SK-N-SH treated with all-trans-retinoic acid at 6 μM for 48 hours (cell line): ENCODE results near the gene DEAF1.

Source experiments
- ATAC-seq: fragments of 200-7000 bp; cut with Tn5 transposase; 3 replicates; pipeline ENCODE4 v1.9.1; 2020; ENCODE audit warnings: mild to moderate bottlenecking, moderate library complexity
- ARNTL ChIP-seq: fragments of 450-650 bp; formaldehyde crosslinking; IDR thresholded peaks from 2 replicates; pipeline ENCODE4 v1.5.0; 2020; ENCODE audit warnings: low read depth, mild to moderate bottlenecking, moderate library complexity, borderline replicate concordance
- BACH2 ChIP-seq: fragments of 250-450 bp; sonication (Bioruptor Pico); IDR thresholded peaks from 2 replicates; pipeline ENCODE4 v1.9.0; 2021; ENCODE audit warnings: mild to moderate bottlenecking, borderline replicate concordance
- CREB5 ChIP-seq: fragments of 250-450 bp; sonication (Bioruptor Pico); IDR thresholded peaks from 2 replicates; pipeline ENCODE4 v1.5.1; 2020; ENCODE audit warnings: low read depth, mild to moderate bottlenecking, moderate library complexity
- CSDC2 ChIP-seq: fragments of 250-450 bp; sonication (Bioruptor Pico); IDR thresholded peaks from 2 replicates; pipeline ENCODE4 v1.5.0; 2020; ENCODE audit warnings: mild to moderate bottlenecking, moderate library complexity
- ESRRG ChIP-seq: fragments of 250-450 bp; sonication (Bioruptor Pico); IDR thresholded peaks from 2 replicates; pipeline ENCODE4 v1.6.1; 2021; ENCODE audit warnings: mild to moderate bottlenecking
- ISL1 ChIP-seq: fragments of 250-450 bp; sonication (Bioruptor Pico); IDR thresholded peaks from 2 replicates; pipeline ENCODE4 v2.1.2; 2022; ENCODE audit warnings: mild to moderate bottlenecking, moderate library complexity
- OSR1 ChIP-seq: fragments of 250-450 bp; sonication (Bioruptor Pico); IDR thresholded peaks from 2 replicates; pipeline ENCODE4 v1.8.0; 2022; ENCODE audit warnings: moderate library complexity, mild to moderate bottlenecking, inconsistent platforms
- PPARA ChIP-seq: fragments of 250-450 bp; sonication (Bioruptor Pico); IDR thresholded peaks from 2 replicates; pipeline ENCODE4 v1.5.0; 2020; ENCODE audit warnings: mild to moderate bottlenecking, borderline replicate concordance
- RARB ChIP-seq: fragments of 250-450 bp; sonication (Bioruptor Pico); IDR thresholded peaks from 2 replicates; pipeline ENCODE4 v1.8.0; 2021; ENCODE audit warnings: mild to moderate bottlenecking, moderate library complexity
- SNAI2 ChIP-seq: fragments of 250-450 bp; sonication (Bioruptor Pico); IDR thresholded peaks from 2 replicates; pipeline ENCODE4 v1.5.0; 2020; ENCODE audit warnings: mild to moderate bottlenecking, moderate library complexity
- TCF4 ChIP-seq: fragments of 250-450 bp; sonication (Bioruptor Pico); IDR thresholded peaks from 2 replicates; pipeline ENCODE4 v1.8.0; 2021; ENCODE audit warnings: mild to moderate bottlenecking, moderate library complexity, borderline replicate concordance
- TOX ChIP-seq: fragments of 250-450 bp; sonication (Bioruptor Pico); IDR thresholded peaks from 2 replicates; pipeline ENCODE4 v1.8.0; 2021; ENCODE audit warnings: mild to moderate bottlenecking, moderate library complexity, borderline replicate concordance
- TSHZ2 ChIP-seq: fragments of 250-450 bp; sonication (Bioruptor Pico); IDR thresholded peaks from 2 replicates; pipeline ENCODE4 v1.5.0; 2020; ENCODE audit warnings: mild to moderate bottlenecking, moderate library complexity
- ZC3H10 ChIP-seq: fragments of 250-450 bp; sonication (Bioruptor Pico); IDR thresholded peaks from 2 replicates; pipeline ENCODE4 v1.5.1; 2021; ENCODE audit warnings: mild to moderate bottlenecking, moderate library complexity
- ZFP3 ChIP-seq: fragments of 250-450 bp; sonication (Bioruptor Pico); IDR thresholded peaks from 2 replicates; pipeline ENCODE4 v1.5.0; 2020; ENCODE audit warnings: mild to moderate bottlenecking, moderate library complexity
- ZFP30 ChIP-seq: fragments of 450-650 bp; formaldehyde crosslinking; IDR thresholded peaks from 2 replicates; pipeline ENCODE4 v1.5.0; 2022; ENCODE audit warnings: mild to moderate bottlenecking, moderate library complexity
- ZNF565 ChIP-seq: fragments of 450-650 bp; formaldehyde crosslinking; conservative IDR thresholded peaks from 2 replicates; pipeline ENCODE4 v1.5.0; 2020; ENCODE audit warnings: low read depth, mild to moderate bottlenecking, moderate library complexity
- ZNF8 ChIP-seq: fragments of 450-650 bp; formaldehyde crosslinking; IDR thresholded peaks from 2 replicates; pipeline ENCODE4 v1.5.0; 2020; ENCODE audit warnings: mild to moderate bottlenecking, moderate library complexity
- TF ChIP-seq, protein P1 (sequence below): fragments of 250-450 bp; sonication (Bioruptor Pico); IDR thresholded peaks from 2 replicates; pipeline ENCODE4 v1.5.1; 2021; ENCODE audit warnings: mild to moderate bottlenecking, moderate library complexity
- TF ChIP-seq, protein P2 (sequence below): fragments of 250-450 bp; sonication (Bioruptor Pico); IDR thresholded peaks from 2 replicates; pipeline ENCODE4 v1.8.0; 2021; ENCODE audit warnings: low read depth, mild to moderate bottlenecking, moderate library complexity, borderline replicate concordance
- TF ChIP-seq, protein P3 (sequence below): fragments of 250-450 bp; sonication (Bioruptor Pico); IDR thresholded peaks from 2 replicates; pipeline ENCODE4 v1.8.0; 2020; ENCODE audit warnings: mild to moderate bottlenecking, moderate library complexity, borderline replicate concordance

Gene DEAF1

GRCh38 chr11:699753-700152 lies 4.7 kb upstream of the DEAF1 start:
- ATAC-seq = no peak
- no peak for TF ChIP-seq ZNF565 (CRISPR knock-in tag)
- TF ChIP-seq BACH2 (CRISPR knock-in tag) = no peak
- no peak for TF ChIP-seq TSHZ2 (CRISPR knock-in tag)
- TF ChIP-seq, protein P1, sequence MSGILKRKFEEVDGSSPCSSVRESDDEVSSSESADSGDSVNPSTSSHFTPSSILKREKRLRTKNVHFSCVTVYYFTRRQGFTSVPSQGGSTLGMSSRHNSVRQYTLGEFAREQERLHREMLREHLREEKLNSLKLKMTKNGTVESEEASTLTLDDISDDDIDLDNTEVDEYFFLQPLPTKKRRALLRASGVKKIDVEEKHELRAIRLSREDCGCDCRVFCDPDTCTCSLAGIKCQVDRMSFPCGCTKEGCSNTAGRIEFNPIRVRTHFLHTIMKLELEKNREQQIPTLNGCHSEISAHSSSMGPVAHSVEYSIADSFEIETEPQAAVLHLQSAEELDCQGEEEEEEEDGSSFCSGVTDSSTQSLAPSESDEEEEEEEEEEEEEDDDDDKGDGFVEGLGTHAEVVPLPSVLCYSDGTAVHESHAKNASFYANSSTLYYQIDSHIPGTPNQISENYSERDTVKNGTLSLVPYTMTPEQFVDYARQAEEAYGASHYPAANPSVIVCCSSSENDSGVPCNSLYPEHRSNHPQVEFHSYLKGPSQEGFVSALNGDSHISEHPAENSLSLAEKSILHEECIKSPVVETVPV (CRISPR knock-in tag) = no peak
- TF ChIP-seq RARB = no peak
- no peak for TF ChIP-seq ZC3H10
- TF ChIP-seq CREB5 (CRISPR knock-in tag) = no peak
- TF ChIP-seq, protein P2, sequence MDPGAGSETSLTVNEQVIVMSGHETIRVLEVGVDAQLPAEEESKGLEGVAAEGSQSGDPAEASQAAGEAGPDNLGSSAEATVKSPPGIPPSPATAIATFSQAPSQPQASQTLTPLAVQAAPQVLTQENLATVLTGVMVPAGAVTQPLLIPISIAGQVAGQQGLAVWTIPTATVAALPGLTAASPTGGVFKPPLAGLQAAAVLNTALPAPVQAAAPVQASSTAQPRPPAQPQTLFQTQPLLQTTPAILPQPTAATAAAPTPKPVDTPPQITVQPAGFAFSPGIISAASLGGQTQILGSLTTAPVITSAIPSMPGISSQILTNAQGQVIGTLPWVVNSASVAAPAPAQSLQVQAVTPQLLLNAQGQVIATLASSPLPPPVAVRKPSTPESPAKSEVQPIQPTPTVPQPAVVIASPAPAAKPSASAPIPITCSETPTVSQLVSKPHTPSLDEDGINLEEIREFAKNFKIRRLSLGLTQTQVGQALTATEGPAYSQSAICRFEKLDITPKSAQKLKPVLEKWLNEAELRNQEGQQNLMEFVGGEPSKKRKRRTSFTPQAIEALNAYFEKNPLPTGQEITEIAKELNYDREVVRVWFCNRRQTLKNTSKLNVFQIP = no peak
- no peak for TF ChIP-seq OSR1 (CRISPR knock-in tag)
- no peak for TF ChIP-seq PPARA (CRISPR knock-in tag)
- TF ChIP-seq SNAI2 (CRISPR knock-in tag) = no peak
- no peak for TF ChIP-seq ZNF8 (CRISPR knock-in tag)
- TF ChIP-seq TOX (CRISPR knock-in tag) = no peak
- TF ChIP-seq CSDC2 (CRISPR knock-in tag) = no peak
- no peak for TF ChIP-seq ESRRG
- TF ChIP-seq ISL1 (CRISPR knock-in tag) = no peak
- TF ChIP-seq TCF4 (CRISPR knock-in tag) = no peak
- no peak for TF ChIP-seq ZFP3
- TF ChIP-seq ARNTL (CRISPR knock-in tag) = no peak

DNA sequence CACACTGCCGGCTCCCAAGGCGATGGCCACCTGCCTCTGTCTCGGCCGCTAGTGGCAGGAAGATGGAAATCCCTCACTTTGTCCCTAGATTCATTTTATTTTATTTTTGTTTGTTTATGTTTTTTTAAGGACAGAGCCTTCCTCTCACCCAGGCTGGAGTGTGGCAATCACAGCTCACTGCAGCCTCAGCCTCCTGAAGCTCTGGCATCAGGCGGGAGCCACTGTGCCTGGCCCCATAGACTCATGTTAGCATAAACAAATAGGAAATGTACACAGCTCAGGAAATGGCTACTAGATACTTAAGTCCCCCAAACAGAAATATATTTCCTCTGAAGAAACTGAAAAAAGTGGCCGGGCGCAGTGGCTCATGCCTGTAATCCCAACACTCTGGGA lies 4.1 kb upstream of the DEAF1 start:
- ATAC-seq = no peak
- TF ChIP-seq OSR1 (CRISPR knock-in tag) (no peak), TOX (CRISPR knock-in tag) (no peak), RARB (no peak), ESRRG (no peak), TSHZ2 (CRISPR knock-in tag) (no peak), ZNF565 (CRISPR knock-in tag) (no peak), ZNF8 (CRISPR knock-in tag) (no peak), CREB5 (CRISPR knock-in tag) (no peak), ARNTL (CRISPR knock-in tag) (no peak), PPARA (CRISPR knock-in tag) (no peak), TCF4 (CRISPR knock-in tag) (no peak), CSDC2 (CRISPR knock-in tag) (no peak), SNAI2 (CRISPR knock-in tag) (no peak), ZFP30 (CRISPR knock-in tag) (no peak), ISL1 (CRISPR knock-in tag) (no peak)
- TF ChIP-seq, protein P2 = no peak
- TF ChIP-seq, protein P3, sequence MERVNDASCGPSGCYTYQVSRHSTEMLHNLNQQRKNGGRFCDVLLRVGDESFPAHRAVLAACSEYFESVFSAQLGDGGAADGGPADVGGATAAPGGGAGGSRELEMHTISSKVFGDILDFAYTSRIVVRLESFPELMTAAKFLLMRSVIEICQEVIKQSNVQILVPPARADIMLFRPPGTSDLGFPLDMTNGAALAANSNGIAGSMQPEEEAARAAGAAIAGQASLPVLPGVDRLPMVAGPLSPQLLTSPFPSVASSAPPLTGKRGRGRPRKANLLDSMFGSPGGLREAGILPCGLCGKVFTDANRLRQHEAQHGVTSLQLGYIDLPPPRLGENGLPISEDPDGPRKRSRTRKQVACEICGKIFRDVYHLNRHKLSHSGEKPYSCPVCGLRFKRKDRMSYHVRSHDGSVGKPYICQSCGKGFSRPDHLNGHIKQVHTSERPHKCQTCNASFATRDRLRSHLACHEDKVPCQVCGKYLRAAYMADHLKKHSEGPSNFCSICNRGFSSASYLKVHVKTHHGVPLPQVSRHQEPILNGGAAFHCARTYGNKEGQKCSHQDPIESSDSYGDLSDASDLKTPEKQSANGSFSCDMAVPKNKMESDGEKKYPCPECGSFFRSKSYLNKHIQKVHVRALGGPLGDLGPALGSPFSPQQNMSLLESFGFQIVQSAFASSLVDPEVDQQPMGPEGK (CRISPR knock-in tag) = no peak
- TF ChIP-seq, protein P1 (CRISPR knock-in tag) = no peak
